Ovary (tissue), 3 donors: ENCODE results near the gene CARMIL3.
A peak's percentile ranks its signal among the peaks of the same experiment; 100 is the strongest.

Experiments used
- CTCF ChIP-seq, 3 donors: fragments of 450-650 bp in 2 of 3; fragments of 200-600 bp in 1 of 3; IDR thresholded peaks; one replicate each; pipeline versions ENCODE4 v1.5.1 to v1.8.0; 2016 to 2022; ENCODE audit warnings: antibody characterized with exemption in 3 of 3, mild to moderate bottlenecking in 1 of 3
- POLR2A ChIP-seq: fragments of 450-650 bp; IDR thresholded peaks from one replicate; pipeline ENCODE4 v1.6.1; 2017; ENCODE audit warnings: antibody characterized with exemption, mild to moderate bottlenecking, moderate library complexity
- donor health status: DM: no; HTN: no; CAD: no.

GRCh38 chr14:24036169-24036962 lies 15.4 kb upstream of the CARMIL3 start:
- peak; percentile 62 to 69 (median 64) for TF ChIP-seq CTCF (IDR thresholded peaks at IDR 0.05)
- peak; percentile 39 for TF ChIP-seq POLR2A
